NB4 (cell line): ENCODE measurements around the gene NCOA1.

Experiments used
- DNase-seq: peaks from one replicate; pipeline ENCODE4 v3.0.0; 2010; ENCODE audit warnings: low read depth
- H3K4me3 ChIP-seq: one replicate; pipeline ENCODE4 v1.5.1; 2011; ENCODE audit warnings: mild to moderate bottlenecking, low read depth, low read length, moderate library complexity
- CTCF ChIP-seq: IDR thresholded peaks from one replicate; pipeline ENCODE4 v1.5.1; 2012; ENCODE audit warnings: low read depth, low read length
- MAX ChIP-seq: IDR thresholded peaks from 2 replicates; pipeline ENCODE4 v1.6.1; 2011; ENCODE audit warnings: low read depth, low read length
- MYC ChIP-seq: IDR thresholded peaks from 2 replicates; pipeline ENCODE4 v1.6.1; 2011; ENCODE audit warnings: low read depth, low read length
- POLR2A ChIP-seq: IDR thresholded peaks from 2 replicates; pipeline ENCODE4 v1.6.1; 2011; ENCODE audit warnings: mild to moderate bottlenecking; ENCODE audit not compliant: insufficient read length; ENCODE audit errors: extremely low read depth

The NCOA1 gene

GRCh38 chr2:24617424-24617823 lies 126.4 kb downstream of the NCOA1 start:
- no peak overlapping the region for H3K4me3 ChIP-seq
- no peak for DNase-seq
- no peak for TF ChIP-seq MAX
- no peak for TF ChIP-seq POLR2A
- no peak for TF ChIP-seq CTCF
- TF ChIP-seq MYC: no peak

GRCh38 chr2:24618144-24618543 lies 127.1 kb downstream of the NCOA1 start:
- DNase-seq: no peak
- H3K4me3 ChIP-seq: no peak overlapping the region
- TF ChIP-seq CTCF: no peak
- no peak for TF ChIP-seq MAX
- no peak for TF ChIP-seq POLR2A
- no peak for TF ChIP-seq MYC

- no peak for DNase-seq
- no peak overlapping the region for H3K4me3 ChIP-seq
- TF ChIP-seq MYC: no peak
- TF ChIP-seq POLR2A: no peak
- TF ChIP-seq MAX: no peak
Observed at GRCh38 chr2:24618680-24619079, 127.6 kb downstream of the NCOA1 start.

GRCh38 chr2:24620936-24621335 lies 129.9 kb downstream of the NCOA1 start:
- H3K4me3 ChIP-seq: no peak overlapping the region
- TF ChIP-seq MAX (no peak), CTCF (no peak), POLR2A (no peak)
- no peak for DNase-seq

GRCh38 chr2:24621779-24622538 lies 130.9 kb downstream of the NCOA1 start:
- no peak for DNase-seq
- no peak overlapping the region for H3K4me3 ChIP-seq
- TF ChIP-seq MAX: no peak
- no peak for TF ChIP-seq POLR2A
- no peak for TF ChIP-seq CTCF
- TF ChIP-seq MYC: no peak

GRCh38 chr2:24623535-24623934 lies 132.5 kb downstream of the NCOA1 start:
- no peak overlapping the region for H3K4me3 ChIP-seq
- no peak for DNase-seq
- no peak for TF ChIP-seq POLR2A

GRCh38 chr2:24625728-24626127 lies 134.7 kb downstream of the NCOA1 start:
- no peak for DNase-seq

More at GRCh38 chr2:24625728-24626127, 134.7 kb downstream of the NCOA1 start:
- H3K4me3 ChIP-seq: no peak overlapping the region
- TF ChIP-seq MYC (no peak), MAX (no peak), POLR2A (no peak), CTCF (no peak)
